ENCODE measurements around the gene SLN.
A peak's percentile ranks its signal among the peaks of the same experiment; 100 is the strongest.

SLN gene

GRCh38 chr11:107719073-107719472, 7.2 kb upstream of the SLN start:
- no peak for DNase-seq

GRCh38 chr11:107716884-107717532, 5.2 kb upstream of the SLN start:
- DNase-seq: no peak

- DNase-seq: no peak
These were observed 1.2 kb upstream of the SLN start for GRCh38 chr11:107713009-107713408.

- no peak for DNase-seq
These were observed 1.6 kb downstream of the SLN start for GRCh38 chr11:107710301-107710700.

- DNase-seq: no peak
These were observed 3.1 kb downstream of the SLN start for GRCh38 chr11:107708792-107709191.

- DNase-seq: no peak
These were observed 4.0 kb downstream of the SLN start for GRCh38 chr11:107707807-107708206.

- DNase-seq: no peak
These were observed 4.6 kb downstream of the SLN start for GRCh38 chr11:107707215-107707671.

GRCh38 chr11:107706531-107706930, 5.3 kb downstream of the SLN start:
- DNase-seq: no peak

- DNase-seq: no peak
These were observed 6.8 kb downstream of the SLN start for GRCh38 chr11:107705027-107705426.

GRCh38 chr11:107704451-107704850, 7.4 kb downstream of the SLN start:
- no peak for DNase-seq

- DNase-seq: no peak
These were observed 9.1 kb downstream of the SLN start for GRCh38 chr11:107702723-107703122.

GRCh38 chr11:107702109-107702660, 9.7 kb downstream of the SLN start:
- no peak for DNase-seq

GRCh38 chr11:107699371-107700285, 12.2 kb downstream of the SLN start:
- DNase-seq: no peak

GRCh38 chr11:107697291-107697690, 14.6 kb downstream of the SLN start:
- DNase-seq: no peak

GRCh38 chr11:107696140-107696539, 15.7 kb downstream of the SLN start:
- DNase-seq: no peak

GRCh38 chr11:107695446-107695845, 16.4 kb downstream of the SLN start:
- no peak for DNase-seq

GRCh38 chr11:107691000-107691750, 20.7 kb downstream of the SLN start:
- no peak for DNase-seq

- DNase-seq: peak; percentile 60
These were observed 22.3 kb downstream of the SLN start for GRCh38 chr11:107689317-107690202.

GRCh38 chr11:107688322-107688918, 23.4 kb downstream of the SLN start:
- DNase-seq: no peak

- DNase-seq: no peak
These were observed 28.0 kb downstream of the SLN start for GRCh38 chr11:107683807-107684206.

GRCh38 chr11:107683061-107683460, 28.8 kb downstream of the SLN start:
- DNase-seq: no peak

GRCh38 chr11:107682572-107682971, 29.3 kb downstream of the SLN start:
- no peak for DNase-seq

Measured in CD4-positive, alpha-beta T cell treated with Interleukin-17A for 4 hours (primary cell).